ENCODE data around the gene EEIG2. TPM values are rescaled to one million over a fixed set of nuclear protein-coding genes. Genes with fewer than 3 reads are reported as not detected.

The EEIG2 gene
- total and polyA plus RNA-seq, 2 donors (not counting 3 experiments of a cell fraction or from before 2014, with no cell fraction given), result 2.5 to 7.2 TPM

DNA sequence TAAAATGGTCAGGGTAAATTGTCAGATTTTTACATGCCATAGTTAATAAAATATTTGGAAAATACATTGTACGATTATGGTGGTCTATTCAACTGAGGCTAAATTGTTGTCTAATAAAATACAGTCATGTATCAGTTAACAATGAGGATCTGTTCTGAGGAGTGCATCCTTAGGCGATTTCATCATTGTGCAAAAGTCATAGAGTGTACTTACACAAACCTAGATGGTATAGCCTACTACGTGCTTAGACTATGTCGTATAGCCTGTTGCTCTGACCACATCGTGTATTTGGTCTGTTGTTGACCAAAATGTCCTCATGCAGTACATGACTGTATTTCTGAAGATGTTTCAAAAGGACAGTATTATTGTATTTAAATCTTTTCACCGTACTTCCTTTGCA lies 5.2 kb downstream of the EEIG2 start:
- dilution Hi-C loops (cut with MboI; ENCODE audit: extremely low pct_ligation_motif_present, low sequenced_read_pairs), result no loop called here
- POLR2A ChIA-PET, result no interaction called here
- DNase-seq (ENCODE audit: low read depth, low spot score) (no peak), FAIRE-seq (no peak)
- CTCF ChIA-PET, result no interaction called here
- H3K4me3 ChIP-seq (replicated peaks in 1 of 3; ENCODE audit: insufficient read depth in 1 of 3, low read depth in 1 of 3, low read length in 3 of 3), result no peak overlapping the region
- H3K9ac ChIP-seq (replicated peaks; ENCODE audit: extremely low read depth, insufficient read depth, low read length), result no peak overlapping the region
- no peak overlapping the region for H3K4me2 ChIP-seq (ENCODE audit: insufficient read depth, low read length)
- no peaks in the 10 kb centered on the region for H3K79me2 ChIP-seq (ENCODE audit: control insufficient read depth, insufficient read depth, low read length)
- intact Hi-C loops (cut with micrococcal nuclease), result no loop called here
- H4K20me1 ChIP-seq (replicated peaks; ENCODE audit: control insufficient read depth, extremely low read depth, insufficient read depth, low read length), result no peaks in the 10 kb centered on the region
- TF ChIP-seq GATA2 (IDR thresholded peaks at IDR 0.05; ENCODE audit: insufficient read depth, insufficient read length, low read depth, low read length) (no peak), POLR2AphosphoS5 (IDR thresholded peaks at IDR 0.05; ENCODE audit: insufficient read depth, low read depth, low read length) (no peak), EZH2 (IDR thresholded peaks at IDR 0.05; ENCODE audit: borderline replicate concordance, low read depth, low read length, severe bottlenecking) (no peak), MYC (IDR thresholded peaks at IDR 0.05; ENCODE audit: low read depth, low read length) (no peak), FOS (IDR thresholded peaks at IDR 0.05; ENCODE audit: borderline replicate concordance, insufficient read depth, low read length) (no peak), JUN (IDR thresholded peaks at IDR 0.05; ENCODE audit: borderline replicate concordance, insufficient read depth, insufficient read length, low read depth) (no peak)
- TF ChIP-seq, protein P1, sequence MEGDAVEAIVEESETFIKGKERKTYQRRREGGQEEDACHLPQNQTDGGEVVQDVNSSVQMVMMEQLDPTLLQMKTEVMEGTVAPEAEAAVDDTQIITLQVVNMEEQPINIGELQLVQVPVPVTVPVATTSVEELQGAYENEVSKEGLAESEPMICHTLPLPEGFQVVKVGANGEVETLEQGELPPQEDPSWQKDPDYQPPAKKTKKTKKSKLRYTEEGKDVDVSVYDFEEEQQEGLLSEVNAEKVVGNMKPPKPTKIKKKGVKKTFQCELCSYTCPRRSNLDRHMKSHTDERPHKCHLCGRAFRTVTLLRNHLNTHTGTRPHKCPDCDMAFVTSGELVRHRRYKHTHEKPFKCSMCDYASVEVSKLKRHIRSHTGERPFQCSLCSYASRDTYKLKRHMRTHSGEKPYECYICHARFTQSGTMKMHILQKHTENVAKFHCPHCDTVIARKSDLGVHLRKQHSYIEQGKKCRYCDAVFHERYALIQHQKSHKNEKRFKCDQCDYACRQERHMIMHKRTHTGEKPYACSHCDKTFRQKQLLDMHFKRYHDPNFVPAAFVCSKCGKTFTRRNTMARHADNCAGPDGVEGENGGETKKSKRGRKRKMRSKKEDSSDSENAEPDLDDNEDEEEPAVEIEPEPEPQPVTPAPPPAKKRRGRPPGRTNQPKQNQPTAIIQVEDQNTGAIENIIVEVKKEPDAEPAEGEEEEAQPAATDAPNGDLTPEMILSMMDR (IDR thresholded peaks at IDR 0.05; ENCODE audit: extremely low read depth in 1 of 2, insufficient read depth in 1 of 2, low read depth in 1 of 2, low read length in 2 of 2), result no peak
- TF ChIP-seq, protein P2, sequence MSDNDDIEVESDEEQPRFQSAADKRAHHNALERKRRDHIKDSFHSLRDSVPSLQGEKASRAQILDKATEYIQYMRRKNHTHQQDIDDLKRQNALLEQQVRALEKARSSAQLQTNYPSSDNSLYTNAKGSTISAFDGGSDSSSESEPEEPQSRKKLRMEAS (IDR thresholded peaks at IDR 0.05; ENCODE audit: insufficient read depth, insufficient read length), result no peak
- H3K36me3 ChIP-seq (ENCODE audit: control insufficient read depth in 2 of 2, extremely low read depth in 1 of 2, insufficient read depth in 2 of 2, low read length in 2 of 2), result no peaks in the 10 kb centered on the region
- H2AFZ ChIP-seq (ENCODE audit: low read depth, low read length), result no peak overlapping the region
- no peaks in the 10 kb centered on the region for H3K9me1 ChIP-seq (replicated peaks; ENCODE audit: control insufficient read depth, extremely low read depth, insufficient read depth, low read length)
- BruUV-seq (replicated peaks), result no TSS peak
- no peak overlapping the region for H3K27ac ChIP-seq (ENCODE audit: insufficient read depth, low read depth, low read length)
- H3K9me3 ChIP-seq (replicated peaks; ENCODE audit: control insufficient read depth, insufficient read depth, low read length), result no peaks in the 10 kb centered on the region
- H3K4me1 ChIP-seq (ENCODE audit: control insufficient read depth, extremely low read depth, insufficient read depth, low read length), result peaks cover 20% of the 10 kb centered on the region
- no peaks in the 10 kb centered on the region for H3K27me3 ChIP-seq (ENCODE audit: control insufficient read depth in 2 of 2, insufficient read depth in 2 of 2, low read length in 2 of 2)

Data from endothelial cell of umbilical vein (primary cell).